PC-3 (cell line): ENCODE data around the gene ARHGAP15. TPM values are rescaled to one million over a fixed set of nuclear protein-coding genes. Genes with fewer than 3 reads are reported as not detected.

Experiments
- ATAC-seq: fragments of 200-7000 bp; cut with Tn5 transposase; 2 replicates; pipeline ENCODE4 v1.9.1; 2020; ENCODE audit warnings: mild to moderate bottlenecking, moderate library complexity
- BruUV-seq: library from RNA; stranded (reverse); fragments of 400-500 nt; replicated peaks from 2 replicates; lab custom pipeline; 2021; lab: Mats Ljungman, UMichigan
- CTCF ChIA-PET: fragments of 300-600 bp; sonication (Branson Sonifier 250); formaldehyde crosslinking; loops from one replicate; lab custom pipeline; 2022; ENCODE audit warnings: antibody characterized with exemption; lab: Charles Lee
- POLR2A ChIA-PET: fragments of 300-600 bp; sonication (Branson Sonifier 250); formaldehyde crosslinking; loops from one replicate; lab custom pipeline; 2022; ENCODE audit warnings: antibody characterized with exemption; ENCODE audit not compliant: unreplicated experiment; lab: Charles Lee
- DNase-seq: peaks from one replicate; pipeline ENCODE4 v3.0.0-alpha.2; 2015
- H2AFZ ChIP-seq: fragments of 300-600 bp; sonication (generic); 2 replicates; pipeline ENCODE4 v1.6.0; 2016; ENCODE audit warnings: antibody characterized with exemption, low read length
- H3F3A ChIP-seq: fragments of 300-600 bp; sonication (generic); one replicate; pipeline ENCODE4 v1.6.0; 2017; ENCODE audit warnings: antibody characterized with exemption, low read length, control low read depth, mild to moderate bottlenecking; ENCODE audit not compliant: unreplicated experiment
- H3K27ac ChIP-seq: fragments of 300-600 bp; sonication (generic); 2 replicates; pipeline ENCODE4 v1.5.1; 2016; ENCODE audit warnings: mild to moderate bottlenecking, low read length
- H3K27me3 ChIP-seq: fragments of 300-600 bp; sonication (generic); 2 replicates; pipeline ENCODE4 v1.6.1; 2016; ENCODE audit warnings: low read length, mixed read lengths
- H3K36me3 ChIP-seq: fragments of 300-600 bp; sonication (generic); 2 replicates; pipeline ENCODE4 v1.6.1; 2016; ENCODE audit warnings: low read depth, mixed run types, low read length, mixed read lengths
- H3K4me1 ChIP-seq: fragments of 300-600 bp; sonication (generic); 2 replicates; pipeline ENCODE4 v1.5.1; 2016; ENCODE audit warnings: low read length; ENCODE audit not compliant: insufficient read depth
- H3K4me2 ChIP-seq: fragments of 300-600 bp; sonication (generic); 2 replicates; pipeline ENCODE4 v1.6.0; 2016; ENCODE audit warnings: low read length
- H3K4me3 ChIP-seq: fragments of 300-600 bp; sonication (generic); 2 replicates; pipeline ENCODE4 v1.5.1; 2016; ENCODE audit warnings: mild to moderate bottlenecking, low read length, mixed read lengths
- H3K79me2 ChIP-seq: fragments of 300-600 bp; sonication (generic); 2 replicates; pipeline ENCODE4 v1.6.1; 2017; ENCODE audit warnings: low read length, mixed read lengths
- H3K9ac ChIP-seq: fragments of 300-600 bp; sonication (generic); 2 replicates; pipeline ENCODE4 v1.6.0; 2016; ENCODE audit warnings: mild to moderate bottlenecking, low read length
- H3K9me2 ChIP-seq: fragments of 300-600 bp; sonication (generic); replicated peaks from 2 replicates; pipeline ENCODE4 v1.6.1; 2016; ENCODE audit warnings: mixed run types, low read length, mixed read lengths
- H3K9me3 ChIP-seq: fragments of 300-600 bp; sonication (generic); 2 replicates; pipeline ENCODE4 v1.6.1; 2016; ENCODE audit warnings: low read length, mixed read lengths
- H4K20me1 ChIP-seq: fragments of 300-600 bp; sonication (generic); 2 replicates; pipeline ENCODE4 v1.6.1; 2016; ENCODE audit warnings: low read length, mixed read lengths
- CTCF ChIP-seq: fragments of 300-600 bp; sonication (generic); conservative IDR thresholded peaks from 2 replicates; pipeline ENCODE4 v1.5.1; 2017; ENCODE audit warnings: antibody characterized with exemption, low read depth, mild to moderate bottlenecking, low read length
- EZH2 ChIP-seq: fragments of 300-600 bp; sonication (generic); IDR thresholded peaks from one replicate; pipeline ENCODE4 v1.6.1; 2017; ENCODE audit warnings: antibody characterized with exemption, mild to moderate bottlenecking, low read length; ENCODE audit not compliant: unreplicated experiment
- EZH2phosphoT487 ChIP-seq: fragments of 300-600 bp; sonication (generic); IDR thresholded peaks from 2 replicates; pipeline ENCODE4 v1.6.1; 2018; ENCODE audit warnings: mild to moderate bottlenecking, antibody characterized with exemption, low read length, borderline replicate concordance
- intact Hi-C: fragments of 100-400 bp; cut with micrococcal nuclease; formaldehyde crosslinking; loops from 2 replicates; pipeline ENCODE4 v1.9.0; 2023
- total RNA-seq: library from RNA; depleted of rRNA; stranded (reverse); fragments of >200 nt; gene quantifications from 2 replicates; pipeline ENCODE4 v1.2.3, GENCODE V29; 2014

Gene ARHGAP15
- total RNA-seq, 1 experiment from 2014 or later: not detected

DNA sequence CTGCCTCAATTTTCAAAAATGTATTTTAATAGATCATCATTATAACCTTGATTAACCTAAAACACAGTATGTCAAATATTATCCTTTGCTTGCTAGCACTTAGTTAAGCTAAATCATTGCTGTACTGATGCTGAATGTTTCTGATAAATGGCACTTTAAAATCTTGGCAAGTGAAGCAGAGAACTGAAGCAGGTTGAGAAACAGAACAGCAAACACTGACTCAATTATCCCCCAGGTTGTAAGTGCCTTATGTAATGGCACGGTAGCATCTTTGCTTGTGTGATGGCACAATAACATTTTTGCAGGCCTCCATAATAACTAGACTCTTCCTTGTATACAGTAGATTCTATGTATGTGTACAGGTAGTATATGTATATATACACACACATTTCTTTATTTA is 33.8 kb downstream of the ARHGAP15 start:
- TF ChIP-seq EZH2phosphoT487 (no peak), CTCF (no peak), EZH2 (no peak)
- no peak overlapping the region for H3K27ac ChIP-seq
- H3K9me2 ChIP-seq: no peaks in the 10 kb centered on the region
- H3K36me3 ChIP-seq: no peaks in the 10 kb centered on the region
- H4K20me1 ChIP-seq: no peaks in the 10 kb centered on the region
- H3K9ac ChIP-seq: no peak overlapping the region
- H3K4me3 ChIP-seq: no peak overlapping the region
- no peak for DNase-seq
- no peak overlapping the region for H2AFZ ChIP-seq
- intact Hi-C loops: loop anchor here (1.0 kb wide), 2 partner anchors 59 to 96 kb away; no protein-coding TSS in a partner anchor
- no peaks in the 10 kb centered on the region for H3K79me2 ChIP-seq
- ChIA-PET CTCF (no interaction called here), POLR2A (no interaction called here)
- H3K4me1 ChIP-seq: no peaks in the 10 kb centered on the region
- H3K27me3 ChIP-seq: peaks cover 54% of the 10 kb centered on the region
- no peaks in the 10 kb centered on the region for H3F3A ChIP-seq
- H3K9me3 ChIP-seq: no peaks in the 10 kb centered on the region
- no peak overlapping the region for H3K4me2 ChIP-seq
- BruUV-seq: no TSS peak
- ATAC-seq: no peak

GRCh38 chr2:143163499-143163898 is 34.3 kb downstream of the ARHGAP15 start:
- CTCF ChIA-PET: no interaction called here
- intact Hi-C loops: no loop called here

More at GRCh38 chr2:143163499-143163898, 34.3 kb downstream of the ARHGAP15 start:
- no peak for TF ChIP-seq EZH2phosphoT487
- no peak for TF ChIP-seq EZH2
- TF ChIP-seq CTCF: no peak
- Histone ChIP-seq H3K9me3 (no peaks in the 10 kb centered on the region), H3K9ac (no peak overlapping the region), H3K4me1 (no peaks in the 10 kb centered on the region), H4K20me1 (no peaks in the 10 kb centered on the region), H3K79me2 (no peaks in the 10 kb centered on the region), H3K9me2 (no peaks in the 10 kb centered on the region), H3F3A (no peaks in the 10 kb centered on the region), H3K27ac (no peak overlapping the region), H3K27me3 (peaks cover 49% of the 10 kb centered on the region), H3K4me2 (no peak overlapping the region), H3K4me3 (no peak overlapping the region), H2AFZ (no peak overlapping the region), H3K36me3 (no peaks in the 10 kb centered on the region)
- no peak for ATAC-seq
- DNase-seq: no peak
- POLR2A ChIA-PET: no interaction called here
- BruUV-seq: no TSS peak
